CD4-positive, alpha-beta T cell (primary cell): Measurements from ENCODE around the gene FDXR. TPM values are rescaled to one million over a fixed set of nuclear protein-coding genes. Genes with fewer than 3 reads are reported as not detected.

Experiments used
- ATAC-seq: fragments of 200-7000 bp; cut with Tn5 transposase; one replicate; pipeline ENCODE4 v1.10.0; 2022; ENCODE audit warnings: mild to moderate bottlenecking; ENCODE audit not compliant: poor library complexity
- CTCF ChIA-PET: fragments of 350-600 bp; sonication (Branson Sonifier 250); formaldehyde crosslinking; loops from one replicate; lab custom pipeline; 2021; ENCODE audit warnings: antibody characterized with exemption, inconsistent platforms; lab: Charles Lee
- POLR2A ChIA-PET: fragments of 350-600 bp; sonication (Branson Sonifier 250); formaldehyde crosslinking; loops from one replicate; lab custom pipeline; 2021; ENCODE audit warnings: antibody characterized with exemption, inconsistent platforms; lab: Charles Lee
- DNase-seq, 14 experiments: peaks; one replicate each; pipeline ENCODE4 v3.0.0-alpha.2; 2013 to 2020; ENCODE audit warnings: mixed read lengths in 2 of 14
- H3K27ac ChIP-seq, 2 donors: one replicate each; pipeline versions ENCODE4 v1.5.1 to v1.7.0; 2013; ENCODE audit warnings: low read length in 2 of 2, low read depth in 1 of 2, mild to moderate bottlenecking in 1 of 2
- H3K27me3 ChIP-seq, 2 experiments: 1 replicate in 1 of 2; 2 replicates in 1 of 2; pipeline versions ENCODE4 v1.6.1 to v1.7.0; 2013; ENCODE audit warnings: low read length in 2 of 2, control low read depth in 1 of 2, mild to moderate bottlenecking in 1 of 2, moderate library complexity in 1 of 2; ENCODE audit not compliant: insufficient read depth in 2 of 2, control insufficient read depth in 1 of 2
- H3K36me3 ChIP-seq: one replicate; pipeline ENCODE4 v1.6.1; 2013; ENCODE audit warnings: low read length, control low read depth; ENCODE audit not compliant: insufficient read depth
- H3K4me1 ChIP-seq: one replicate; pipeline ENCODE4 v1.6.1; 2013; ENCODE audit warnings: low read length, control low read depth; ENCODE audit not compliant: insufficient read depth
- H3K4me3 ChIP-seq: one replicate; pipeline ENCODE4 v1.5.1; 2013; ENCODE audit warnings: mild to moderate bottlenecking, low read length, moderate library complexity
- H3K9me3 ChIP-seq, 2 experiments: 1 replicate in 1 of 2; 2 replicates in 1 of 2; pipeline versions ENCODE4 v1.6.1 to v1.7.0; 2013; ENCODE audit warnings: low read length in 2 of 2, mild to moderate bottlenecking in 2 of 2, control low read depth in 1 of 2, moderate library complexity in 1 of 2; ENCODE audit not compliant: control insufficient read depth in 1 of 2, insufficient read depth in 1 of 2
- H3K27ac Mint-ChIP-seq: one replicate; pipeline ENCODE4 v1.8.0; 2020; ENCODE audit warnings: mixed read lengths
- H3K27me3 Mint-ChIP-seq: one replicate; pipeline ENCODE4 v1.8.0; 2021; ENCODE audit warnings: mixed read lengths
- H3K36me3 Mint-ChIP-seq: one replicate; pipeline ENCODE4 v1.8.0; 2021; ENCODE audit warnings: low read depth, mixed read lengths
- H3K4me1 Mint-ChIP-seq: one replicate; pipeline ENCODE4 v1.8.0; 2021; ENCODE audit warnings: low read depth, mixed read lengths
- H3K4me3 Mint-ChIP-seq: one replicate; pipeline ENCODE4 v1.8.0; 2020; ENCODE audit warnings: mild to moderate bottlenecking, mixed read lengths
- H3K9me3 Mint-ChIP-seq: one replicate; pipeline ENCODE4 v1.8.0; 2020; ENCODE audit warnings: mixed read lengths
- CTCF ChIP-seq: fragments of 200-600 bp; IDR thresholded peaks from one replicate; pipeline ENCODE4 v1.8.0; 2022; ENCODE audit warnings: antibody characterized with exemption, mild to moderate bottlenecking
- intact Hi-C, 2 experiments: fragments of 100-400 bp; cut with DNase I in 1 of 2; cut with micrococcal nuclease in 1 of 2; formaldehyde crosslinking; loops; one replicate each; pipeline versions ENCODE4 v1.15.1 to v1.9.0; 2023 to 2025; cut with DNase I, micrococcal nuclease
- total RNA-seq, 174 experiments: library from RNA in 2 of 174; stranded (reverse) in 2 of 174; gene quantifications; one replicate each; pipeline ENCODE4 v1.2.3 and lab custom pipeline; 2021 to 2026

The FDXR gene
- total RNA-seq, 2 experiments from 2014 or later: 2.1 to 2.7 TPM

GRCh38 chr17:74825952-74826719 lies 46.7 kb downstream of the FDXR start:
- no peak for TF ChIP-seq CTCF
- no peaks in the 10 kb centered on the region for H3K9me3 ChIP-seq
- POLR2A ChIA-PET: no interaction called here
- no peaks in the 10 kb centered on the region for H3K9me3 Mint-ChIP-seq
- intact Hi-C loops: no loop called here
- CTCF ChIA-PET: no interaction called here
- no peaks in the 10 kb centered on the region for H3K27me3 ChIP-seq
- H3K27ac ChIP-seq: no peak overlapping the region
- H3K27me3 Mint-ChIP-seq: no peaks in the 10 kb centered on the region
- no peak for ATAC-seq
- H3K36me3 ChIP-seq: peaks cover 47% of the 10 kb centered on the region
- no peak overlapping the region for H3K4me3 Mint-ChIP-seq
- H3K4me1 Mint-ChIP-seq: no peaks in the 10 kb centered on the region
- no peak overlapping the region for H3K27ac Mint-ChIP-seq
- H3K4me1 ChIP-seq: no peaks in the 10 kb centered on the region
- peaks cover 31% of the 10 kb centered on the region for H3K36me3 Mint-ChIP-seq
- no peak for DNase-seq
- no peak overlapping the region for H3K4me3 ChIP-seq

- DNase-seq (no peak), ATAC-seq (no peak)
- TF ChIP-seq CTCF: no peak
- intact Hi-C loops: no loop called here
- Mint-ChIP-seq H3K4me1 (no peaks in the 10 kb centered on the region), H3K27ac (no peak overlapping the region), H3K36me3 (peaks cover 27% of the 10 kb centered on the region), H3K27me3 (no peaks in the 10 kb centered on the region), H3K9me3 (no peaks in the 10 kb centered on the region), H3K4me3 (no peak overlapping the region)
- no peaks in the 10 kb centered on the region for H3K9me3 ChIP-seq
- H3K4me1 ChIP-seq: no peaks in the 10 kb centered on the region
- H3K4me3 ChIP-seq: no peak overlapping the region
- peaks cover 50% of the 10 kb centered on the region for H3K36me3 ChIP-seq
- ChIA-PET POLR2A (no interaction called here), CTCF (no interaction called here)
- no peak overlapping the region for H3K27ac ChIP-seq
- no peaks in the 10 kb centered on the region for H3K27me3 ChIP-seq
These were observed 47.7 kb downstream of the FDXR start for GRCh38 chr17:74824961-74825627.

GRCh38 chr17:74822939-74823367 lies 49.8 kb downstream of the FDXR start:
- ATAC-seq (no peak), DNase-seq (no peak)
- CTCF ChIA-PET: no interaction called here
- no peak for TF ChIP-seq CTCF
- no peaks in the 10 kb centered on the region for H3K9me3 Mint-ChIP-seq
- H3K36me3 ChIP-seq: peaks cover 61% of the 10 kb centered on the region
- no peaks in the 10 kb centered on the region for H3K9me3 ChIP-seq
- intact Hi-C loops: no loop called here
- POLR2A ChIA-PET: no interaction called here
- H3K4me3 ChIP-seq: no peak overlapping the region
- H3K27ac Mint-ChIP-seq: no peak overlapping the region
- H3K4me3 Mint-ChIP-seq: no peak overlapping the region
- peaks cover 45% of the 10 kb centered on the region for H3K36me3 Mint-ChIP-seq
- H3K27me3 Mint-ChIP-seq: no peaks in the 10 kb centered on the region
- H3K4me1 ChIP-seq: no peaks in the 10 kb centered on the region
- no peak overlapping the region for H3K27ac ChIP-seq
- no peaks in the 10 kb centered on the region for H3K27me3 ChIP-seq
- no peaks in the 10 kb centered on the region for H3K4me1 Mint-ChIP-seq
